Sciatic nerve (tissue), 2 donors: ENCODE measurements around the gene FLAD1. TPM values are rescaled to one million over a fixed set of nuclear protein-coding genes. Genes with fewer than 3 reads are reported as not detected.

ENCODE experiments used
- ATAC-seq: fragments of 200-7000 bp; cut with Tn5 transposase; one replicate; pipeline ENCODE4 v1.9.1; 2020; ENCODE audit warnings: mild to moderate bottlenecking, moderate library complexity
- DNase-seq: peaks from one replicate; pipeline ENCODE4 v3.0.0-alpha.2; 2020; ENCODE audit warnings: low spot score
- intact Hi-C: fragments of 100-400 bp; cut with DNase I; formaldehyde crosslinking; loops from one replicate; pipeline ENCODE4 v1.14.2; 2022
- total RNA-seq: library from RNA; stranded (reverse); fragmentation: NEBNext Ultra II Directional; extraction: Animal tissue kit (Norgen Biotek cat#: 25700); gene quantifications from one replicate; pipeline ENCODE4 v1.2.1, GENCODE V29; 2021
- donor health status: DM: no; HTN: no; CAD: no.
- donor health status: DM: no; HTN: no; CAD: no.

FLAD1 gene
- total RNA-seq, 1 donor from 2014 or later, result 24.3 TPM

GRCh38 chr1:154962795-154963330 lies 20.3 kb upstream of the FLAD1 start:
- DNase-seq (no peak), ATAC-seq (no peak)
- intact Hi-C loops, result loop anchor here (2.0 kb wide), 1 partner anchor 32 kb away; no protein-coding TSS in a partner anchor

- DNase-seq (no peak), ATAC-seq (no peak)
- intact Hi-C loops, result loop anchor here (2.0 kb wide), 1 partner anchor 31 kb away; no protein-coding TSS in a partner anchor
These were observed 19.5 kb upstream of the FLAD1 start for GRCh38 chr1:154963643-154964042.

DNA sequence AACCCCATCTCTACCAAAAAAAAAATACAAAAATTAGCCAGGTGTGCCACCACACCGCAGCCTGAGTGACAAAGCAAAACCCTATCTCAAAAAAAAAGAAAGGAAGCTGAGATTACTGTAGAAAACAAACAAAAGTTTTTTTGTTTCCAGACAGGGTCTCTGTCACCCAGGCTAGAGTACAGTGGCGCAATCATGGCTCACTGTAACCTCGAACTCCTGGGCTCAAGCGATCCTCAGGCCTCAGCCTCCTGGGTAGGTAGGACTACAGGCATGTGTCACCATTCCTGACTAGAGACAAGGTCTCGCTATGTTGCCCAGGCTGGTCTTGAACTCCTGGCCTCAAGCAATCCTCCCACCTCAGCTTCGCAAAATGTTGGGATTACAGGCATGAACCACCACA lies 18.8 kb upstream of the FLAD1 start:
- no peak for DNase-seq
- no peak for ATAC-seq
- intact Hi-C loops, result no loop called here

DNA sequence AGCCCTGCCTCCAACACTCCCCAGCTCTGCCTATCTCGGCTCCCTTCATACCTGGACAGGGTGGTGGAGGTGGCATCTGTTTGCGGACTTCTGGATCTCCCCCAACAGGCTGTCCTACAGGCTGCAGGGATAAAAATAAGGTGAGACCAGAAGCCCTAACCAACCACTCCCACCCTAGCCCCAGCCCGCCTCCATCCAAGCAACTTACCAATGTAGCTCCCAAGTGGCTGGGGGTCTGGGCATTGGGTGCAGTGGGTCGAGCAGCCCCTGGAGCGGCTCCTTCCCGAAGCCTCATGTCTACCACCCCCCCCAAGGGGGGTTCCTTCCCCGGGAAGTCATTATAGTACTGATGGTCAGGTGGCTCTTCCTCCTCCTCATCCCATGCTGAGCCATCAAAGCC lies 17.0 kb upstream of the FLAD1 start:
- intact Hi-C loops, result no loop called here
- ATAC-seq, result no peak
- DNase-seq, result no peak

- intact Hi-C loops, result no loop called here
These were observed 15.7 kb upstream of the FLAD1 start for GRCh38 chr1:154967331-154967950.

GRCh38 chr1:154968731-154969130 lies 14.4 kb upstream of the FLAD1 start:
- ATAC-seq (no peak), DNase-seq (no peak)
- intact Hi-C loops, result no loop called here

More at GRCh38 chr1:154967331-154967950, 15.7 kb upstream of the FLAD1 start:
- DNase-seq (no peak), ATAC-seq (no peak)

- intact Hi-C loops, result no loop called here
- no peak for DNase-seq
- no peak for ATAC-seq
These were observed 13.9 kb upstream of the FLAD1 start for GRCh38 chr1:154969246-154969645.

DNA sequence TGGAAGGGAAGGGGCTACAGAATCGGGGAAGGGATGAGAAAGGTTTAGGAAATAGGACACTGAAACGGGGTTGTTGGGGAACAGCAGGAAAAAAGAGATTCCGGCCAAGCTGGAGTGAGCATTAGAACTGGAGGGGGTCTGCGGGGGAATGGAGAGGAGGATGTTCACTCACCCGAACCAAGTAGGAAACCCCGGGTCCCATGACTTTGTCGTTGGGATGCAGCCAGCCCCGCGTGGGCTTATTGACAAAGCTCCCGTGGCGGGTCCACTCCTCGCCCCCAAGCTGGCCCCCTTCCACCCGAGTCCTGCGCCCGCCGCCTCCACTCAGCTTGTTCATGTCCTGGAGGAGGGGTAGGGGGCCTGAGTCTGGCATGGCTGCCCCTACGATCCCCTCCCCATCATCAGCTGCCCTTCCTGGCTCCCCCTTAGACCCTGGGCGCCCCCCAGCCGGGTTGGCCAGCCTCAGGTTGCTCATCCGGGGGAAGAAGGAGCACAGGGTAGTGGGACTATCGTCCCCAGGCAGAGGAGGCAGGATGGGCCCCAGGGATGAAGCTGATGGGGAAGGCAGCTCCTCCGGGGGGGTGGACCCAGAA lies 13.2 kb upstream of the FLAD1 start:
- intact Hi-C loops, result no loop called here
- DNase-seq, result peak; percentile 80
- ATAC-seq, result no peak

GRCh38 chr1:154970631-154971340 lies 12.4 kb upstream of the FLAD1 start, which contains the start of gene SHC1:
Gene SHC1, minus strand, starts transcription at chr1:154970747. Its CDS starts 221 bp downstream, at chr1:154970526.
- ATAC-seq, result peak; percentile 74
- peak; percentile 97 for DNase-seq
- intact Hi-C loops, result no loop called here

GRCh38 chr1:154971341-154971998 lies 11.7 kb upstream of the FLAD1 start:
- DNase-seq (no peak), ATAC-seq (no peak)
- intact Hi-C loops, result no loop called here

GRCh38 chr1:154972213-154972516 lies 11.0 kb upstream of the FLAD1 start:
- ATAC-seq, result no peak
- intact Hi-C loops, result no loop called here
- no peak for DNase-seq

DNA sequence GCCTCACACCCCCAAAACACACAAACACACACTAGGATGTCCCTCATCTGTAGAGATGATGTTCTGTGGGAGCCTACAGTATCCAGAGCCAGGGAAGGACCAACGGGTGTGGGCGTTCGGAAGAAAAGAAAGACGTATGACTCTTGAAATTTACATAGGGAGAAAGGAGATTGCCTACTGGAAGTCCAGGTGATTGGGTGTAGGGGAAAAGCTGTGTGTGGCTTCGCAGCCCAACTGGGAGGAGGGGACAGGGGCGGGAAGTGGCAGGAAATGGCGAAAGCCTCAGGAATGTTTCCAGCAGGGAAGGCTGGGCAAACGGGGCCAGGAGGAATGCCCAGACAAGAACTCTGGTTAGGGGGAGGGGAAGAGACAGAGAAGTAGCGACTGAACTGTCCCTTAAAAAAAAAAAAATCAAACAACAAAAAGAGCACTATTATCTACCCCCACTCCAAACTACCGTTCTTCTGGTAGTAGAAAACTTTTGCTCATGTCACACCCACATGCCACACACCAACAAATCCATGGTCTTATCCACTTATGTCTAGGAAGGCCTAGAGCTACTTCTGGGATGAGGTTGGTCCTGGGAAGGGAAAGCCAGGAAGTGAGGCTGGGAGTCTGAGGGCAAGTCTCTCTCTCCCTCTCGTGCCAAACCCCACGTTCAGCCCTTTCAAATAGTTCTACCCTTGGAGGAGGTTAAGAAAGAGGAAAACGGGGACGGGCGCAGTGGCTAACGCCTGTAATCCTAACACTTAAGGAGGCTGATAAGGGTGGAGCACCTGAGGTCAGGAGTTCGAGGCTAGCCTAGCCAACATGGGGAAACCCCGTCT lies 10.4 kb upstream of the FLAD1 start:
- no peak for DNase-seq
- intact Hi-C loops, result no loop called here
- no peak for ATAC-seq

DNA sequence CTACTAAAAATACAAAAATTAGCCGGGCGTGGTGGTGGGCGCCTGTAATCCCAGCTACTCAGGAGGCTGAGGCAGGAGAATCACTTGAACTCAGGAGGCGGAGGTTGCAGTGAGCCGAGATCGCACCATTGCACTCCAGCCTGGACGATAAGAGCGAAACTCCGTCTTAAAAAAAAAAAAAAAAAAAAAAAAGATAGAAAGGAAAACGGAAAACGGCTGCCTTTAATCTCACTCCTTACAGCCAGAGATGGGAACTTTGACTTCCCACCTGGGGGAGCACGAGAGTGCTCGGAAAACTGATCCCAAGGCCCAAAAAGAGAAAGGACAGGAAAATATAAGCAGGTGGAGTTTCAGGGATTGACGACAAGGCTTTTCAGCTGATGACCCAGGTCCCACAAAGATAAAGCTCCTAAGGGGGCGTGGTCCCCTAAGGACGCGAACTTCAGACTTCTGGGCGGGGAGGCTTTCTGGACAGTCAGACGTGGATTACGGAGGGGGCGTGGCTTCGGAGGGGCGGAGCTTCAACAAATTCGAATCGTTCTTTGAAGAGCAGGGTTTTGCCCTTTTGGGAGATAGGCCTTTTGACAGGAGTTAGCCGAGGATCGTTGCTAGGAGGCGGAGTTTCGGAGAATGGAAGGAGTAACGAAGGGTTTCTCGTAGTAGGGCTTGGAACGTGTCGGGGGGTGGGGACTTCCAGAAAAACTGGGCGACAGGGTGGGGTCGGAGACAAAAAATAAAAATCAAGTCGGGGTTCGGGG lies 9.6 kb upstream of the FLAD1 start:
- DNase-seq (peak; percentile 99), ATAC-seq (peak; percentile 62)
- intact Hi-C loops, result no loop called here

DNA sequence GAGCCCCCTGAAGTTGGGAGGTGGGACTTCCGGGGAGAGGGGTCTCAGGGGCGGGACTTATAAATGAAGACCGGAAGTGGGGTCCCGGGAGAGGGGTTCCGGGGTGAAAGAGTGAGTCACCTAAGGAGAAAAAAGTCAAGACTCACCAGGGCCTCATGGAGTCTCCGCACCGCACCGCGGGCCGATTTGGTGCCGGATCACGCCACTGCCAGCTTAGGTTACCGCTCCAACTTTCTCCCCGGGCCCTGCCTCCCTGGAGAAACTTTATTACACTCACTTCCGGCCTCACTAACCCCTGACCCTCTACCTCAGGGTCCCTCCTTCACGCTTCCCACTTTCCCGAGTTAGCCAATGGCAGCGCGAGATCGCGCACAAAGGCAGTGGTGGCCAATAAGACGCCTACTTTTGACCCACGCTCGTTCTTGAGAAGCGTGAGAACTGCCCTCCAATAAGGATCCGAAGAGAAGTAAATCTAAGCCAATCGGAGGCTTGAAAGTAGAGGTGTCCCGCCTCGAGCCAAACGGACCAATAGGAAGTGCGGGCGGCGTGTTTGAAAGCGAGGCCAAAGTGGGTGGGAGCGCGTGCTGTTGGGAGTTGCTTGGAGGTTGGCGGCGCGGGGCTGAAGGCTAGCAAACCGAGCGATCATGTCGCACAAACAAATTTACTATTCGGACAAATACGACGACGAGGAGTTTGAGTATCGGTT lies 8.9 kb upstream of the FLAD1 start, which contains the start of gene CKS1B:
CKS1B (plus strand) TSS at position 580 of the 706 bp plus-strand sequence; CDS start at position 645, 65 bp downstream.
- intact Hi-C loops, result no loop called here
- peak; percentile 90 for ATAC-seq
- peak; percentile 98 for DNase-seq

- intact Hi-C loops, result loop anchor here (5.0 kb wide), 1 partner anchor 197 kb away; the partner anchor contains the start of genes KRTCAP2 and TRIM46
- DNase-seq (peak; percentile 97), ATAC-seq (peak; percentile 81)
These were observed 8.2 kb upstream of the FLAD1 start for GRCh38 chr1:154974808-154975408.

DNA sequence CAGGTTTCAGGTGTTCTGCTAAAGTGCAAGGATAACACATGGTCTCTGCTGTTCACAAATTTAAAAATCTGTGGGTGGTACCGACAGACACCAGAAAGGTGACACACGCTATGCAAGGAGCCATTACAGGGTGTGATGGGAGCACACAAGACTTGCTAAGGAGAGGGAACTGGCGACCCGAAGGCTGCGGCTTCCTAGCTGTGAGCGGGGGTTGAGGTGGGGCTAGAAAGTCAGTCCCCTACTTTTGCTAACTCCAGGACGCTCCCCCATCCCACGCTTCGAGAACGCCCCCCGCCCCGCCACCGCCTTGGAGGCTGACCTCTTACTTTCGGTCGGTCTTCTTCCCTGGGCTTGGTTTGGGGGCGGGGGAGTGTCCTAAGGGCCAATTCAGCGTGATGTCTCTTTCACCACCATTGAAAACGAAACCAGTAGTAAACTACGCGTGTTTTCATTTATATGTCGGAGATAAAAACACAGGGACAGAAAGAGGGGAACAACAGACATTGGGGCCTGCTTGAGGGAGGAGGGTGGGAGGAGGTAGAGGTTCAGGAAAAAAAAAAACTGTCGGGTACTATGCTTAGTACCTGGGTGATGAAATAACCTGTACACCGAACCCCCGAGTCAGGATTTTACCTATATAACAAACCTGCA lies 7.6 kb upstream of the FLAD1 start:
- intact Hi-C loops, result loop anchor here (5.0 kb wide), 1 partner anchor 197 kb away; the partner anchor contains the start of genes KRTCAP2 and TRIM46
- ATAC-seq (no peak), DNase-seq (peak; percentile 83)
